Measurements from ENCODE around the gene C5orf63.
"Not testable (repeated sequence)": the region's sequence is repeated elsewhere in the genome, so short reads cannot be mapped to it uniquely, and the experiment has no call there.

The C5orf63 gene

GRCh38 chr5:127031863-127032232 lies 41.5 kb downstream of the C5orf63 start:
- DNase-seq (ENCODE audit: low read depth, low spot score): no peak

- DNase-seq (ENCODE audit: low read depth, low spot score): no peak
Measured at GRCh38 chr5:127031147-127031862, 42.0 kb downstream of the C5orf63 start.

GRCh38 chr5:127030259-127031146 lies 42.8 kb downstream of the C5orf63 start, which contains the start of gene MARCHF3:
Gene MARCHF3, minus strand, starts transcription at chr5:127030558. Its CDS starts 112,387 bp downstream, at chr5:126918171.
- DNase-seq (ENCODE audit: low read depth, low spot score): peak; percentile 99

- DNase-seq (ENCODE audit: low read depth, low spot score): peak; percentile 74
Measured at GRCh38 chr5:127029581-127030258, 43.6 kb downstream of the C5orf63 start.

GRCh38 chr5:127028822-127029457 lies 44.4 kb downstream of the C5orf63 start:
- no peak for DNase-seq (ENCODE audit: low read depth, low spot score)

- DNase-seq (ENCODE audit: low read depth, low spot score): no peak
Measured at GRCh38 chr5:127027539-127027938, 45.8 kb downstream of the C5orf63 start.

- no peak for DNase-seq (ENCODE audit: low read depth, low spot score)
Measured at GRCh38 chr5:127026166-127026565, 47.1 kb downstream of the C5orf63 start.

- DNase-seq (ENCODE audit: low read depth, low spot score): no peak
Measured at GRCh38 chr5:127025467-127025866, 47.8 kb downstream of the C5orf63 start.

- no peak for DNase-seq (ENCODE audit: low read depth, low spot score)
Measured at GRCh38 chr5:127024821-127025220, 48.5 kb downstream of the C5orf63 start.

GRCh38 chr5:127023552-127024191 lies 49.6 kb downstream of the C5orf63 start:
- not testable (repeated sequence) for DNase-seq (ENCODE audit: low read depth, low spot score)

- DNase-seq (ENCODE audit: low read depth, low spot score): no peak
Measured at GRCh38 chr5:127022846-127023245, 50.5 kb downstream of the C5orf63 start.

GRCh38 chr5:127019928-127020327 lies 53.4 kb downstream of the C5orf63 start:
- DNase-seq (ENCODE audit: low read depth, low spot score): no peak

GRCh38 chr5:127016722-127017121 lies 56.6 kb downstream of the C5orf63 start:
- not testable (repeated sequence) for DNase-seq (ENCODE audit: low read depth, low spot score)

GRCh38 chr5:127015716-127016115 lies 57.6 kb downstream of the C5orf63 start:
- DNase-seq (ENCODE audit: low read depth, low spot score): no peak

GRCh38 chr5:127014573-127014972 lies 58.7 kb downstream of the C5orf63 start:
- DNase-seq (ENCODE audit: low read depth, low spot score): no peak

GRCh38 chr5:127013407-127013806 lies 59.9 kb downstream of the C5orf63 start:
- no peak for DNase-seq (ENCODE audit: low read depth, low spot score)

- peak; percentile 22 for DNase-seq (ENCODE audit: low read depth, low spot score)
Measured at GRCh38 chr5:127012916-127013315, 60.4 kb downstream of the C5orf63 start.

- DNase-seq (ENCODE audit: low read depth, low spot score): no peak
Measured at GRCh38 chr5:127011961-127012644, 61.2 kb downstream of the C5orf63 start.

GRCh38 chr5:127011153-127011552 lies 62.1 kb downstream of the C5orf63 start:
- DNase-seq (ENCODE audit: low read depth, low spot score): peak; percentile 90

- DNase-seq (ENCODE audit: low read depth, low spot score): peak; percentile 17
Measured at GRCh38 chr5:127010362-127010761, 62.9 kb downstream of the C5orf63 start.

GRCh38 chr5:127009784-127010183 lies 63.5 kb downstream of the C5orf63 start:
- DNase-seq (ENCODE audit: low read depth, low spot score): no peak

Data from astrocyte of the hippocampus (primary cell).